ENCODE data around the gene GPR25.

GPR25 gene, protein sequence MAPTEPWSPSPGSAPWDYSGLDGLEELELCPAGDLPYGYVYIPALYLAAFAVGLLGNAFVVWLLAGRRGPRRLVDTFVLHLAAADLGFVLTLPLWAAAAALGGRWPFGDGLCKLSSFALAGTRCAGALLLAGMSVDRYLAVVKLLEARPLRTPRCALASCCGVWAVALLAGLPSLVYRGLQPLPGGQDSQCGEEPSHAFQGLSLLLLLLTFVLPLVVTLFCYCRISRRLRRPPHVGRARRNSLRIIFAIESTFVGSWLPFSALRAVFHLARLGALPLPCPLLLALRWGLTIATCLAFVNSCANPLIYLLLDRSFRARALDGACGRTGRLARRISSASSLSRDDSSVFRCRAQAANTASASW
- 2.6 reads per million, percentile 8 among the genes with 10 or more reads in this experiment for total RNA-seq

DNA sequence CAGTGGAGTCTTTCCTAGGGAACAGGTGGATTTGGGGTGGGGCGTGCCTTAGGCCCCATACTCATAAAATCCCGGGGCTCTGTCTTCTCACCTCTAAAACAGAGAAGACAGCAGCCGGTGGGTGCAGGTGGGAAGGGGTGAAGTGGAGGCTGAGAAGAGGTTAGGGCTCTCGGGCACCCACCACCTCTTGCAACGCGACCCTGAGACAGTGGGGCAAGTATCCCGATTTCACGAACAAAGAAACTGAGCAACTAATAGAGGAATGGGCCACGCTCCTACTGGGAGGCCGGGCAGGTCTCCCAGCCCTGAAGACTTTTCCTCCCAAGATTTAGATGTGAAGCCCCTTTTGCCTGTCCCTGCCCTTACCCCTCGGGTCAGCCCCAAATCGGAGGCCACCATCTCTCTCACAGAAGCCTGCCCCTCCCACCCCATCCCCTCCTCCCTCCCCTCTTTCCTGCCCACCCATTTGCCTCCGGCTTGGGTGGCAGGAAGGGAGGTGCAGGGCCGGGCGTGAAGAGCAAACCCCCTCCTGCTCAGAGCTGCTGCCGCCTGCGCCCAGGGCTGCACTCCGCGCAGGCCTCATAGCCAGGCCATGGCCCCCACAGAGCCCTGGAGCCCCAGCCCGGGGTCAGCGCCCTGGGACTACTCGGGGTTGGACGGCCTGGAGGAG lies at the start of gene GPR25:
Gene GPR25, plus strand, starts transcription at position 536 of the 670 bp plus-strand sequence. Its CDS starts 57 bp downstream, at position 593.
- no peak for DNase-seq

- DNase-seq = no peak
Observed at GRCh38 chr1:200831091-200831490, 41.7 kb upstream of the GPR25 start.

- DNase-seq = no peak
Observed at GRCh38 chr1:200834383-200834782, 38.4 kb upstream of the GPR25 start.

DNA sequence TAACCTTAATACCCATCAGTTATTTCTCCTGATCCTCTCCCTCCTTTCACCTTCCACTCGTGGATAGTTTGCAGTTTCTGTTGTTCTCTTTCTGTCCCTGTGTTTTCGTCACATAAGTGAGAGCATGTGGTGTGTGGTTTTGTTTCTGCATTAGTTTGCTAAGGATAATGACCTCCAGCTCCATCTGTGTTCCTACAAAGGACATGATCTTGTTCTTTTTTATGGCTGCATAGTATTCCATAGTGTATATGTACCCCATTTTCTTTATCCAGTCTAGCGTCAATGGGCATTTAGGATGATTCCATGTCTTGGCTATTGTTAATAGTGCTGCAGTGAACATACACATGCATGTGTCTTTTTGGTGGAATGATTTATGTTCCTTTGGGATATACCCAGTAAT lies 36.6 kb upstream of the GPR25 start:
- no peak for DNase-seq

DNA sequence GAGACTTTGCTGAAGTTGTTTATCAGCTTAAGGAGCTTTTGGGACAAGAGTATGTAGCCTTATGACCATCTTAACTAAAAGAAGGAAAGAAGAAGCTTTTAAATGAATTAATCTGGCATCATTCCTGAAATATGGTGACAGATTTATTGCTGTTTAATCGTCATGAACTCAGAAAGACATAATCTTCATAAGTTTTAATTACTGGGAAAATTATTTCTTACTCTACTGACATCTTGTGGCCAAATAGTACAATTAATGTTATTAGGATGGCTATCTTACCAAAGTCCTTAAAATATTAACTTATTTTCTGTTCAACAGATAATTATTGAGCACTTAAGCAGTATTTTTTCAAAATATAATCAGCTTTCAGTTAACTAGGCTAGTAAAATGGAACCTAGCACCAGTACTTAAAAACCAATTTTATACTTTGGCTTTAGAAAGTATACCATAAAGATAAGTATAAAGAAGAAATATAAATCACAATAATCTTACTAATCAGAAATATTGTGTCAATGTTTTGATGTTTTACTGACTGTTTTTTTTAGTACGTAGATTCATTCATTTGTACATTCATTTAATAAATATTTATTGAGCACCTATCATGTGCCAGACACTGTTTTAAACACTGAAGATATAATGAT lies 34.7 kb upstream of the GPR25 start:
- DNase-seq = no peak

- no peak for DNase-seq
Observed at GRCh38 chr1:200838676-200839445, 33.9 kb upstream of the GPR25 start.

GRCh38 chr1:200845360-200845759 lies 27.4 kb upstream of the GPR25 start:
- DNase-seq = no peak

- DNase-seq = no peak
Observed at GRCh38 chr1:200846398-200846797, 26.4 kb upstream of the GPR25 start.

GRCh38 chr1:200849430-200849829 lies 23.4 kb upstream of the GPR25 start:
- no peak for DNase-seq

DNA sequence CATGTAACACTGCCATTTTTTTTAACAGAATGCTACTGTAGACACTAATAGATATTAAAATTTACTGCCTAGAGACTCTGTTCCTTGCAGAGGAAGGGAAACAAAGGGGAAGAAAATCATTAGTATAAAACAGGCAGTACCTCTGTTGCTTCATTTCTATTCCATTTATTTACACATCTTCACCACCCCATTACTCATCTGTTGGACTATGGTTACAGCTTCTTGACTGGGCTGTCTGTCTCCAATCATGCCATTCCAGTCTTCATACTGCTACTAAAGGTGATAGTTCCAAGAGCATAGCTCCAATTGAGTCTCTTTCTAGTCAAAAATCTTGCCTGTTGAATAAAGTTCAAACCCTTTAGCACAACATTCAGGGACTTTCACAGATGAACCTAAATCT lies 22.2 kb upstream of the GPR25 start:
- DNase-seq = no peak

GRCh38 chr1:200856716-200857357 lies 15.9 kb upstream of the GPR25 start:
- no peak for DNase-seq

DNA sequence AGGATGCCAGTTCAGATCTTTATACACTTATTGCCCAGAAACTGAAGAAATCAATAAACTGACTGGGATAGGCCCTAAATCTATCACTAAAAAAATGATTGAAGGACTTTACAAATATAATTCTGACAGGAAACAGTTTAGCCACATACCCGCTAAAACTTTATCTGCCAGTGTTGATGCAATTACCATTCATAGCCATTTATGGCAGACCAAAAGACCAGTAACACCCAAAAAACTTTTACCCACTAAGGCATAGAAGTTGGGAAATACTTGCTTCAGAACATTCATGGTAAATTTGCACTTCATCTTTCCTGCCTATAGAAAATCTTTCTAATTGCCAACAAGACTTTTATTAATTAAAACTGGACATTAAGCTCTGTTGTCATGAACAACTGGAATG lies 15.0 kb upstream of the GPR25 start:
- no peak for DNase-seq

DNA sequence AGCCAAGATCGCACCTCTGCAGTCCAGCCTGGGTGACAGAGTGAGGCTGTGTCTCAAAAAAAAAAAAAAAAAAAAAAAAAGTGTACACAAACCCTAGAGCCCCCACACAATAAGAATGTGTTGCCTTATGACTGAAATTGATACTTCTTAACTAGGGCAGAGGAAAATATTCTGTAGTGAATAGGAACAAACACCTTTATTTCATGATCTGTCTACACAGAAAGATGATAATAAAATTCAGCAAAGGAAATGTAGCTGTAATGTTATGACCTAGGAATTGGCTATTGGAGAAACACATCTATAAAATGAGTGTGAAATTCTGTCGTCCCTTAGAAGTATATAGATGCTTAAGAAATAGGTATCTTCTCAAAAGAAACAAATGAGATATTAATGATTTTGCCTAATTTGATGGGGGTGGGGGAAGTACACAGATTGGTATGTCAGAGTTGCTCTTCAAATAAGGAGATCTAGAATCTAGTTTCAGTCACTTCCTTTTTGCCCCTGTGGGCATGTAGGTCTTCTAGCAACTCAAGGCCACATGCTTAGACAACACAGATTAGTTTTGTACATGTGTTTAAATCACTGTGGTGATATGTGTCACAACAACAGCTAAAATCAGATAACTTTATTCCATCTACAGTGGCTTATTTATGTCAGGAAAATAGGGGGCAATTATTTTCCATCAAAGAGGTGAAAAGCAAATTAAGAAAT lies 10.7 kb upstream of the GPR25 start:
- DNase-seq = no peak

GRCh38 chr1:200862713-200863415 lies 9.9 kb upstream of the GPR25 start:
- DNase-seq = no peak

DNA sequence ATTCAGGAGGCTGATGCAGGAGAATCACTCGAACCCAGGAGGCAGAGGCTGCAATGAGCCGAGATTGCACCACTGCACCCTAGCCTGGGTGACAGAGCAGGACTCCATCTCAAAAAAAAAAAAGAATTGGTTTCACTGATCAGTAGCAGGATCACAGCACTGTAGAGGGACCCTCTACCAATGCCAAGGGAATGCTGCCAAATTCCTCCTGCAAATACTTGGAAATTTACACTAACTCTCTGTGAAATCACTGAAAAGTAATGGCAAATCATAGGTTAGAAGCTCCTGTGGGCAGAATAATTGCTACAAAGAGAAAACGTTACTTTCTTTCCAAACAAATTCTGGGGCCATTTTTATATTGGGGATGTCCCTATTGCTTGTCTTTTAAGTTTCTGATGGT lies 6.7 kb upstream of the GPR25 start:
- no peak for DNase-seq

- no peak for DNase-seq
Observed at GRCh38 chr1:200866521-200866920, 6.3 kb upstream of the GPR25 start.

DNA sequence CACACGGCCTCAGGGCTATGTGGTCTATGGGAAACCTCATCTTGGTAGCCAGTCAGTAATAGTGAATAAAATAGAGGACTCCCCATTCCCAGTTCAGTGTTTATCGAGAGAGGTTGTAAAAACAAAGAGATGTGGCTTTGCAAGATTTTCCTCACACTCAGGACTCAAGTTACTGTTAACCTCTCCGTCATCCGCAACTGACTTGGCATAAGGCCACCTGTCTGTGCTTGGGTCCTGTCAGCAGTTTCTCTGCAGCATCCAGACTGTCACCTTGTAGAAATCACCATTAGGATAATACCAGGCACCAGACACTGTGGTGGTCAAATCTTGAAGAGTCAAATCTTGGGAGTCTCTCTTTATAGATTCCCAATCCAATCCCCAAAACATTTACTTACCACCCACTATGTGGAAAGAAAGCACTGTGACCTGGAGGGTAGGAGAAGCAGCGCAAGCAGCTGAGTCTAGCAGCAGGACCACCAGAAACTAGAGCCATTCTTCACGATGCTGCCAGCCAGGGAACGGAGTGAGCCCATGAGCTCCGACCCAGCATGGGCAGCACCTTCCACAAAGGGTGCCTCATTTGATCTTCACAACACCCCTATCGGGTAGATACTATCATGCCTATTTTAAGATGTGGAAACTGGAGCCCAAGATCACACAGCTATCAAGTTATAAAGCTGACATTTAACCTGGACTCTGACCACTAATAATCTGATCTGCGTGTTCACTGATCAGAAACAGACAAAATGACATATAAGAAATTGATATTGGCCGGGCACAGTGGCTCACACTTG lies 5.6 kb upstream of the GPR25 start:
- DNase-seq = no peak

GRCh38 chr1:200869376-200869752 lies 3.4 kb upstream of the GPR25 start:
- DNase-seq = no peak

DNA sequence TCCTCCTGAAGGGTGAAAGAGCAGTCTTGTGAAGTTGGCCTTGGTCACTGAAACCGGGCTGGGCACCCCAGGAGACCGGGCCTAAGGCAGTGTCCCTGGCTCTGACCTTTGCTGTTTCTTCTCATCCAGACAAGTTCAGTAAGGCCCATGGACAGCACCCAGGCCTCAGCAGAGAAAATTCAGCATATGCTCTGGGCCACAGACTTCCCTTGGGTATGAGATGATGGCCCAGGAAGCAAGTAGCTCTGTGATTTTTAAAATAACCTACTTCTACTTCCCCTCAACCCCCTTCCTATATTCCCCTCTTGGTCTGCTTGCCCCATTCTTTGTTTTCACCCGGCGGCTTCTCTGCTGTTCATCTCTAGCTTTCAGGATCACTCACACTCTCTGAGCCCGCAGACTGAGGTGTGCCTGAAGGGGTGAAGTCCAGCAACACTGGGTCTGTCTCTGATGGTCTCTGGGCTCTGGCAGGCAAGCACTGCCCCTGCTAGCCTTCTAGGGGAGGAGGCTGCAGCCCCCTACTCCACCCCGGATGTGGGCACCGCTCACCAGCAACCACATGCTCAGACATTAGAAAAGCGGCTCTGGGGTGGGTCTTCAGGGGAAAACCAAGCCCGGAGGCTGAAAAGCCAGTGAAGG lies 2.9 kb upstream of the GPR25 start:
- no peak for DNase-seq

DNA sequence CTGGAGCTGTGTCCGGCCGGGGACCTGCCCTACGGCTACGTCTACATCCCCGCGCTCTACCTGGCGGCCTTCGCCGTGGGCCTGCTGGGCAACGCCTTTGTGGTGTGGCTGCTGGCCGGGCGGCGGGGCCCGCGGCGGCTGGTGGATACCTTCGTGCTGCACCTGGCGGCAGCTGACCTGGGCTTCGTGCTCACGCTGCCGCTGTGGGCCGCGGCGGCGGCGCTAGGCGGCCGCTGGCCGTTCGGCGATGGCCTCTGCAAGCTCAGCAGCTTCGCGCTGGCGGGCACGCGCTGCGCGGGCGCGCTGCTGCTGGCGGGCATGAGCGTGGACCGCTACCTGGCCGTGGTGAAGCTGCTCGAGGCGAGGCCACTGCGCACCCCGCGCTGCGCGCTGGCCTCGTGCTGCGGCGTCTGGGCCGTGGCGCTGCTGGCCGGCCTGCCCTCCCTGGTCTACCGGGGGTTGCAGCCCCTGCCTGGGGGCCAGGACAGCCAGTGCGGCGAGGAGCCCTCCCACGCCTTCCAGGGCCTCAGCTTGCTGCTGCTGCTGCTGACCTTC lies 412 bp downstream of the GPR25 start:
- DNase-seq = no peak
